ENCODE data around the gene HAUS3. TPM values are rescaled to one million over a fixed set of nuclear protein-coding genes. Genes with fewer than 3 reads are reported as not detected.
"Not testable (repeated sequence)": the region's sequence is repeated elsewhere in the genome, so short reads cannot be mapped to it uniquely, and the experiment has no call there.

Gene HAUS3
- total RNA-seq, 1 donor from 2014 or later: 9.2 TPM

- TF ChIP-seq CTCF (IDR thresholded peaks at IDR 0.05; ENCODE audit: insufficient read depth, low read length, severe bottlenecking): no peak
Observed at GRCh38 chr4:2276581-2277325, 34.8 kb upstream of the HAUS3 start.

GRCh38 chr4:2275546-2276251 is 33.8 kb upstream of the HAUS3 start:
- FAIRE-seq: no peak

More at GRCh38 chr4:2276581-2277325, 34.8 kb upstream of the HAUS3 start:
- DNase-seq (ENCODE audit: low read depth) (no peak), FAIRE-seq (peak; percentile 87)
- no peak overlapping the region for H3K4me3 ChIP-seq (ENCODE audit: low read depth, low read length)
- H3K27me3 ChIP-seq (ENCODE audit: control insufficient read depth, insufficient read depth, low read length): no peaks in the 10 kb centered on the region
- no peaks in the 10 kb centered on the region for H3K36me3 ChIP-seq (ENCODE audit: control insufficient read depth, insufficient read depth, low read length)

GRCh38 chr4:2275044-2275397 is 33.1 kb upstream of the HAUS3 start:
- not testable (repeated sequence) for H3K27me3 ChIP-seq (ENCODE audit: control insufficient read depth, insufficient read depth, low read length); H3K36me3 ChIP-seq (ENCODE audit: control insufficient read depth, insufficient read depth, low read length); FAIRE-seq; H3K4me3 ChIP-seq (ENCODE audit: low read depth, low read length); DNase-seq (ENCODE audit: low read depth)

More at GRCh38 chr4:2275546-2276251, 33.8 kb upstream of the HAUS3 start:
- TF ChIP-seq CTCF (IDR thresholded peaks at IDR 0.05; ENCODE audit: insufficient read depth, low read length, severe bottlenecking): no peak
- Histone ChIP-seq H3K36me3 (ENCODE audit: control insufficient read depth, insufficient read depth, low read length) (no peaks in the 10 kb centered on the region), H3K27me3 (ENCODE audit: control insufficient read depth, insufficient read depth, low read length) (no peaks in the 10 kb centered on the region), H3K4me3 (ENCODE audit: low read depth, low read length) (no peak overlapping the region)
- DNase-seq (ENCODE audit: low read depth): no peak

GRCh38 chr4:2274320-2275043 is 32.6 kb upstream of the HAUS3 start:
- no peak for TF ChIP-seq CTCF (IDR thresholded peaks at IDR 0.05; ENCODE audit: insufficient read depth, low read length, severe bottlenecking)
- DNase-seq (ENCODE audit: low read depth) (no peak), FAIRE-seq (no peak)
- Histone ChIP-seq H3K4me3 (ENCODE audit: low read depth, low read length) (no peak overlapping the region), H3K36me3 (ENCODE audit: control insufficient read depth, insufficient read depth, low read length) (no peaks in the 10 kb centered on the region), H3K27me3 (ENCODE audit: control insufficient read depth, insufficient read depth, low read length) (no peaks in the 10 kb centered on the region)

GRCh38 chr4:2273657-2274319 is 31.9 kb upstream of the HAUS3 start:
- FAIRE-seq (no peak), DNase-seq (ENCODE audit: low read depth) (no peak)
- H3K4me3 ChIP-seq (ENCODE audit: low read depth, low read length): no peak overlapping the region
- H3K36me3 ChIP-seq (ENCODE audit: control insufficient read depth, insufficient read depth, low read length): no peaks in the 10 kb centered on the region
- TF ChIP-seq CTCF (IDR thresholded peaks at IDR 0.05; ENCODE audit: insufficient read depth, low read length, severe bottlenecking): no peak
- H3K27me3 ChIP-seq (ENCODE audit: control insufficient read depth, insufficient read depth, low read length): no peaks in the 10 kb centered on the region

- FAIRE-seq (no peak), DNase-seq (ENCODE audit: low read depth) (no peak)
- Histone ChIP-seq H3K27me3 (ENCODE audit: control insufficient read depth, insufficient read depth, low read length) (no peaks in the 10 kb centered on the region), H3K4me3 (ENCODE audit: low read depth, low read length) (no peak overlapping the region), H3K36me3 (ENCODE audit: control insufficient read depth, insufficient read depth, low read length) (no peaks in the 10 kb centered on the region)
- no peak for TF ChIP-seq CTCF (IDR thresholded peaks at IDR 0.05; ENCODE audit: insufficient read depth, low read length, severe bottlenecking)
Observed at GRCh38 chr4:2273221-2273620, 31.3 kb upstream of the HAUS3 start.

Data from bronchial epithelial cell (primary cell).